ENCODE results near the gene CNN2. TPM values are rescaled to one million over a fixed set of nuclear protein-coding genes. Genes with fewer than 3 reads are reported as not detected.

CNN2 gene
- total and polyA plus RNA-seq, 2 of the 8 experiments (the other 6 are each of a cell fraction or from before 2014, with no cell fraction given), result 189 to 551 TPM

GRCh38 chr19:995051-995827 is 31.2 kb upstream of the CNN2 start:
- no peak overlapping the region; a peak in 1 of 4 replicates for H3K4me2 ChIP-seq (ENCODE audit: insufficient read depth in 1 of 2, low read depth in 2 of 2, low read length in 2 of 2)
- H3K23me2 ChIP-seq (ENCODE audit: low read depth, low read length), result peaks cover 2% of the 10 kb centered on the region; the same call in 1 of the 2 replicates
- H2BK20ac ChIP-seq (ENCODE audit: low read length), result no peak overlapping the region
- ChIA-PET CTCF (ENCODE audit: partially characterized antibody) (interaction anchor here (0.6 to 3.4 kb wide), 8 partner anchors 9 to 249 kb away, joined by 3 to 13 read pairs (median 3); partner anchors contain the start of gene CNN2), POLR2A (ENCODE audit: partially characterized antibody) (interaction anchor here (0.6 to 7.3 kb wide), 11 partner anchors 10 to 1666 kb away, joined by 3 to 81 read pairs (median 4); partner anchors contain the start of genes ABCA7 and WDR18)
- no peak overlapping the region for H3K27ac ChIP-seq (ENCODE audit: low read depth, low read length)
- peaks cover 0 to 19% (median 7%) of the 10 kb centered on the region in 4 experiments; a peak in 5 of 7 replicates for H3K27me3 ChIP-seq (replicated peaks in 1 of 4; ENCODE audit: control insufficient read depth in 3 of 4, extremely low read depth in 1 of 4, insufficient read depth in 3 of 4, low read length in 3 of 4)
- no peak overlapping the region for H3K23ac ChIP-seq (ENCODE audit: insufficient read length)
- H4K20me1 ChIP-seq (replicated peaks in 1 of 2; ENCODE audit: control insufficient read depth in 1 of 2, insufficient read depth in 2 of 2, low read length in 2 of 2), result peaks cover 7 to 18% of the 10 kb centered on the region in 2 experiments
- WGBS, 2 experiments (ENCODE audit: extremely low coverage in 1 of 2, insufficient coverage in 1 of 2, insufficient read length in 1 of 2, insufficient replicate concordance in 2 of 2, low coverage in 1 of 2, low lambda C conversion rate in 2 of 2, missing lambda C conversion rate in 1 of 2), result 93% methylated on average over 22 of the region's 26 CpGs; no CpG with 5 or more reads in 1 of the 2 experiments
- no peak overlapping the region for H4K5ac ChIP-seq (ENCODE audit: insufficient read length, low read depth, low read length)
- H3K36me3 ChIP-seq (ENCODE audit: control insufficient read depth in 2 of 4, insufficient read depth in 4 of 4, low read length in 3 of 4), result peaks cover 2 to 24% (median 7%) of the 10 kb centered on the region in 4 experiments; a peak in 5 of 8 replicates
- no peak overlapping the region for H3K4ac ChIP-seq (replicated peaks; ENCODE audit: insufficient read length, low read depth, low read length)
- H3K4me3 ChIP-seq (ENCODE audit: extremely low read depth in 1 of 4, insufficient read depth in 2 of 4, low read depth in 3 of 4, low read length in 4 of 4), result no peak overlapping the region
- no peak overlapping the region for H3K9ac ChIP-seq (replicated peaks in 1 of 4; ENCODE audit: extremely low read depth in 1 of 4, low read depth in 3 of 4, low read length in 3 of 4)
- H4K91ac ChIP-seq (replicated peaks; ENCODE audit: insufficient read length, low read length), result no peak overlapping the region
- no peak overlapping the region for H2BK120ac ChIP-seq (replicated peaks; ENCODE audit: low read depth, low read length)
- no peak overlapping the region for H2AK5ac ChIP-seq (ENCODE audit: low read depth, low read length)
- DNase-seq (ENCODE audit: low read depth in 1 of 2, low spot score in 2 of 2) (no peak), FAIRE-seq (no peak)
- no peaks in the 10 kb centered on the region; the same call in 1 of the 2 replicates for H3K79me1 ChIP-seq (ENCODE audit: low read depth, low read length)
- peaks cover 0 to 7% (median 4%) of the 10 kb centered on the region in 4 experiments; a peak in 3 of 7 replicates for H3K4me1 ChIP-seq (replicated peaks in 1 of 4; ENCODE audit: control insufficient read depth in 3 of 4, insufficient read depth in 4 of 4, low read length in 3 of 4)
- no peak overlapping the region for H2BK12ac ChIP-seq (ENCODE audit: low read depth, low read length)
- H3K14ac ChIP-seq (ENCODE audit: insufficient read length), result no peak overlapping the region
- H4K8ac ChIP-seq (ENCODE audit: extremely low read depth, insufficient read depth, low read length), result no peak overlapping the region; the same call in 1 of the 2 replicates
- no peak overlapping the region for H2BK5ac ChIP-seq (ENCODE audit: low read depth, low read length)
- H3K79me2 ChIP-seq (ENCODE audit: control insufficient read depth in 1 of 2, insufficient read depth in 2 of 2, low read length in 2 of 2), result no peaks in the 10 kb centered on the region
- H3K18ac ChIP-seq (ENCODE audit: extremely low read depth, low read length), result no peak overlapping the region
- H3K9me3 ChIP-seq (ENCODE audit: insufficient read depth in 2 of 2, low read depth in 1 of 2, low read length in 1 of 2), result no peaks in the 10 kb centered on the region
- H3K56ac ChIP-seq (replicated peaks; ENCODE audit: insufficient read length, low read depth, low read length), result no peak overlapping the region
- H2AFZ ChIP-seq (ENCODE audit: low read length), result no peak overlapping the region
- H2BK15ac ChIP-seq (ENCODE audit: low read length), result no peak overlapping the region
- TF ChIP-seq TAF7 (optimal IDR thresholded peaks at IDR 0.05; ENCODE audit: borderline replicate concordance, low read depth, low read length), result no peak
- TF ChIP-seq TEAD4 (IDR thresholded peaks at IDR 0.05; ENCODE audit: low read depth, low read length), result no peak
- no peak for TF ChIP-seq SP1 (IDR thresholded peaks at IDR 0.05; ENCODE audit: low read depth, low read length)
- TF ChIP-seq MAFK (IDR thresholded peaks at IDR 0.05; ENCODE audit: low read depth, low read length), result no peak
- no peak for TF ChIP-seq BRCA1 (IDR thresholded peaks at IDR 0.05; ENCODE audit: low read depth, low read length)
- TF ChIP-seq ATF3 (IDR thresholded peaks at IDR 0.05; ENCODE audit: insufficient read depth, low read depth, low read length), result no peak
- TF ChIP-seq ZNF274 (IDR thresholded peaks at IDR 0.05; ENCODE audit: borderline replicate concordance, extremely low read depth, low read length), result no peak
- no peak for TF ChIP-seq SP2 (IDR thresholded peaks at IDR 0.05; ENCODE audit: low read length)
- no peak for TF ChIP-seq SIN3A (conservative IDR thresholded peaks at IDR 0.05 in 1 of 2, IDR thresholded peaks at IDR 0.05 in 1 of 2; ENCODE audit: low read depth in 1 of 2, low read length in 2 of 2)
- no peak for TF ChIP-seq JUND (IDR thresholded peaks at IDR 0.05; ENCODE audit: low read length)
- no peak for TF ChIP-seq CBX5 (IDR thresholded peaks at IDR 0.05; ENCODE audit: low read depth, low read length)
- no peak for TF ChIP-seq CBX8 (IDR thresholded peaks at IDR 0.05; ENCODE audit: borderline replicate concordance, low read depth, low read length)

All from H1 (cell line).